Spleen (tissue), 11 donors: Measurements from ENCODE around the gene RAB7A. TPM values are rescaled to one million over a fixed set of nuclear protein-coding genes. Genes with fewer than 3 reads are reported as not detected.

ENCODE experiments used
- DNase-seq: peaks from one replicate; pipeline ENCODE4 v3.0.0-alpha.2; 2020
- H3K27ac ChIP-seq, 8 donors: fragments of 200-600 bp; sonication (generic) in 7 of 8; 1 replicate in 4 of 8; 2 replicates in 4 of 8; pipeline versions ENCODE4 v1.5.0 to v1.8.0; 2016 to 2021; ENCODE audit warnings: inconsistent platforms in 4 of 8, mild to moderate bottlenecking in 4 of 8, moderate library complexity in 1 of 8
- H3K27me3 ChIP-seq, 7 donors: fragments of 200-600 bp; sonication (generic) in 6 of 7; replicated peaks in 1 of 7; 1 replicate in 4 of 7; 2 replicates in 3 of 7; pipeline versions ENCODE4 v1.5.0 to v1.8.0; 2016 to 2021; ENCODE audit warnings: inconsistent platforms in 3 of 7, mild to moderate bottlenecking in 1 of 7
- H3K36me3 ChIP-seq, 6 donors: fragments of 200-600 bp; sonication (generic) in 5 of 6; 1 replicate in 4 of 6; 2 replicates in 2 of 6; pipeline versions ENCODE4 v1.5.0 to v1.8.0; 2016 to 2021; ENCODE audit warnings: inconsistent platforms in 2 of 6
- H3K4me1 ChIP-seq, 6 donors: fragments of 200-600 bp; sonication (generic) in 5 of 6; 1 replicate in 3 of 6; 2 replicates in 3 of 6; pipeline versions ENCODE4 v1.5.0 to v1.8.0; 2016 to 2021; ENCODE audit warnings: inconsistent platforms in 3 of 6
- H3K4me3 ChIP-seq, 8 donors: fragments of 200-600 bp; sonication (generic) in 7 of 8; 1 replicate in 4 of 8; 2 replicates in 4 of 8; pipeline versions ENCODE4 v1.5.0 to v1.8.0; 2016 to 2021; ENCODE audit warnings: inconsistent platforms in 4 of 8, mild to moderate bottlenecking in 4 of 8, moderate library complexity in 2 of 8
- H3K9me3 ChIP-seq, 8 donors: fragments of 200-600 bp; sonication (generic) in 7 of 8; 1 replicate in 4 of 8; 2 replicates in 4 of 8; pipeline versions ENCODE4 v1.5.0 to v1.8.0; 2016 to 2021; ENCODE audit warnings: inconsistent platforms in 4 of 8
- POLR2A ChIP-seq, 3 donors: fragments of 450-650 bp; IDR thresholded peaks; one replicate each; pipeline ENCODE4 v1.5.1; 2017; ENCODE audit warnings: antibody characterized with exemption in 3 of 3, mild to moderate bottlenecking in 1 of 3
- POLR2AphosphoS5 ChIP-seq, 3 donors: sonication (generic); formaldehyde crosslinking; IDR thresholded peaks; one replicate each; pipeline ENCODE4 v1.5.1; 2017; ENCODE audit warnings: antibody characterized with exemption in 3 of 3
- WGBS, 5 donors: extraction: QIAGEN DNeasy Blood & Tissue Kit in 3 of 5; methylation state at CpG; one replicate each; pipeline versions ENCODE4 v1.1.5 to v1.1.7; 2013 to 2018; 5-methylcytosine and 5-hydroxymethylcytosine counted together
- intact Hi-C: fragments of 100-400 bp; cut with DNase I; formaldehyde crosslinking; loops from one replicate; pipeline ENCODE4 v1.15.0; 2023; ENCODE audit warnings: low total_unique reads
- polyA plus RNA-seq, 3 donors: library from polyadenylated mRNA; stranded (reverse); fragments of 200-250 nt; gene quantifications; one replicate each; pipeline ENCODE4 v1.2.1, GENCODE V29; 2013
- total RNA-seq, 7 donors: library from RNA; depleted of rRNA in 3 of 7; stranded (reverse); fragments of >200 nt in 3 of 7; fragmentation: NEBNext Ultra II Directional in 4 of 7; extraction: Animal tissue kit (Norgen Biotek cat#: 25700) in 4 of 7; gene quantifications; one replicate each; pipeline versions ENCODE4 v1.1.0 to v1.2.1, GENCODE V29; 2016 to 2021
- TF ChIP-seq, protein P1 (sequence below), 11 experiments: fragments of 200-600 bp in 7 of 11; fragments of 450-650 bp in 4 of 11; sonication (generic) in 4 of 11; IDR thresholded peaks in 8 of 11; conservative IDR thresholded peaks in 3 of 11; 1 replicate in 7 of 11; 2 replicates in 4 of 11; pipeline versions ENCODE4 v1.4.0 to v1.8.0; 2016 to 2021; ENCODE audit warnings: antibody characterized with exemption in 11 of 11, inconsistent platforms in 4 of 11, mild to moderate bottlenecking in 1 of 11
- donor health status: healthy with polysubstance abuse.
- donor health status: DM: no; HTN: no; CAD: no; lungs with moderate emphysema.
- donor health status: DM: no; HTN: no; CAD: no.
- donor health status: Bipolar disorder and iron deficiency.
- donor health status: healthy.
- donor health status: DM: no; HTN: no; CAD: no.
- donor health status: DM: yes; HTN: yes; CAD: no.

The RAB7A gene
- total and polyA plus RNA-seq, 10 donors, result 82.3 to 227 (median 150) TPM

DNA sequence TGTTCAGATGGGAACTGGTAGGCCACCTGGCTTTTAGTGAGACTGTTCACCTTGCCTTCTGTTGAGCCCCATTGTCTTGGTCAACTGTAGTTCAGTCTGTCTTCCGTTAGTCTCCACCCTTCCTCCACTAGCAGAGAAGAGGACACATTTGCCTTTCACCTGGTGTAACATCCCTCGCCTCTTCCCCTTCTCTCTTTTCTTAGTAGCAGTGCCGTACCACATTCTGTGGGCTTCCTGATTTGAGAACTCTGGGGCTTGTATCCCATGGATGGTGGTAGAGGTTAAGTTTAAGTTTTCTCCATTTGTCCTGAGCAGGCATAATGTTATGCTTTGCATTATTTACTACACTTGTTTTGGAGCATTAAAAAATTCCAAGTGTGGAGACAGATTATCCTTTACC lies 49.3 kb downstream of the RAB7A start:
- Histone ChIP-seq H3K4me1 (peaks cover 0 to 97% (median 55%) of the 10 kb centered on the region in 6 donors), H3K27me3 (no peaks in the 10 kb centered on the region), H3K9me3 (no peaks in the 10 kb centered on the region), H3K27ac (peak overlapping the region in 3 of 8 donors; percentile 44 to 64 (median 50)), H3K4me3 (no peak overlapping the region), H3K36me3 (peaks cover 0 to 11% (median 0%) of the 10 kb centered on the region in 6 donors)
- intact Hi-C loops, result no loop called here
- 34 to 70% (median 57%) methylated on average over 3 of the region's 3 CpGs for WGBS, 5 donors
- DNase-seq, result no peak
- TF ChIP-seq, protein P1, sequence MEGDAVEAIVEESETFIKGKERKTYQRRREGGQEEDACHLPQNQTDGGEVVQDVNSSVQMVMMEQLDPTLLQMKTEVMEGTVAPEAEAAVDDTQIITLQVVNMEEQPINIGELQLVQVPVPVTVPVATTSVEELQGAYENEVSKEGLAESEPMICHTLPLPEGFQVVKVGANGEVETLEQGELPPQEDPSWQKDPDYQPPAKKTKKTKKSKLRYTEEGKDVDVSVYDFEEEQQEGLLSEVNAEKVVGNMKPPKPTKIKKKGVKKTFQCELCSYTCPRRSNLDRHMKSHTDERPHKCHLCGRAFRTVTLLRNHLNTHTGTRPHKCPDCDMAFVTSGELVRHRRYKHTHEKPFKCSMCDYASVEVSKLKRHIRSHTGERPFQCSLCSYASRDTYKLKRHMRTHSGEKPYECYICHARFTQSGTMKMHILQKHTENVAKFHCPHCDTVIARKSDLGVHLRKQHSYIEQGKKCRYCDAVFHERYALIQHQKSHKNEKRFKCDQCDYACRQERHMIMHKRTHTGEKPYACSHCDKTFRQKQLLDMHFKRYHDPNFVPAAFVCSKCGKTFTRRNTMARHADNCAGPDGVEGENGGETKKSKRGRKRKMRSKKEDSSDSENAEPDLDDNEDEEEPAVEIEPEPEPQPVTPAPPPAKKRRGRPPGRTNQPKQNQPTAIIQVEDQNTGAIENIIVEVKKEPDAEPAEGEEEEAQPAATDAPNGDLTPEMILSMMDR (IDR thresholded peaks at IDR 0.05 in 8 of 11, conservative IDR thresholded peaks at IDR 0.05 in 3 of 11), result no peak
- TF ChIP-seq POLR2A (IDR thresholded peaks at IDR 0.05) (no peak), POLR2AphosphoS5 (IDR thresholded peaks at IDR 0.05) (no peak)

DNA sequence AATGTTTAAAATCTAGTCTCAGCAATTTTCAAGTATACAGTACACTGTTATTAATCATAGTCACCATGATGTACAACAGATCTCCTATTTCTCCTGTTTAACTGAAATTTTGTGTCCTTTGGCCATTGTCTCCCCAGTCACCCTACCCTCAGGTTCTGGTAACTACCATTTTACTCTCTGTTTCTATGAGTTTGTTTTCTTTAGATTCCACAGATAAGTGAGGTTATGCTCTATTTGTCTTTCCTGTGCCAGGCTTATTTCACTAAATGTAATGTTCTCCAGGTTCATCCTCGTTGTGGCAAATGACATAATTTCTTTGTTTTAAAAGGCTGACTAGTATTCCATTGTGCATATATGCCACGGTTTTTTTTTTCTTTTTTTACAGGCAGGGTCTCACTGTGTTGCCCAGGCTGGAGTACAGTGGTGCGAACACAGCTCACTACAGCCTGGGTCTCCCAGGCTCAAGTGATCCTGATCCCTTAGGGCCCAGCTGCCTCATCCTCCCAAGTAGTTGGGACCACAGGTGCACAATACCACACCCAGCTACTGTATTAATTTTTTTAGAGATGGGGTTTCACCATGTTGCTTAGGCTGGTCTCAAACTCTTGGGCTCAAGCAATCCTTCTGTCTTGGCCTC lies 50.0 kb downstream of the RAB7A start:
- WGBS, 5 donors, result 84 to 91% (median 86%) methylated on average over 3 of the region's 3 CpGs
- peaks cover 0 to 11% (median 0%) of the 10 kb centered on the region in 6 donors for H3K36me3 ChIP-seq
- peaks cover 0 to 97% (median 52%) of the 10 kb centered on the region in 6 donors for H3K4me1 ChIP-seq
- H3K4me3 ChIP-seq, result no peak overlapping the region
- no peaks in the 10 kb centered on the region for H3K27me3 ChIP-seq
- intact Hi-C loops, result no loop called here
- no peak for DNase-seq
- H3K27ac ChIP-seq, result no peak overlapping the region
- no peaks in the 10 kb centered on the region for H3K9me3 ChIP-seq
- TF ChIP-seq, protein P1 (IDR thresholded peaks at IDR 0.05 in 8 of 11, conservative IDR thresholded peaks at IDR 0.05 in 3 of 11), result no peak
- TF ChIP-seq POLR2AphosphoS5 (IDR thresholded peaks at IDR 0.05), result no peak
- no peak for TF ChIP-seq POLR2A (IDR thresholded peaks at IDR 0.05)

DNA sequence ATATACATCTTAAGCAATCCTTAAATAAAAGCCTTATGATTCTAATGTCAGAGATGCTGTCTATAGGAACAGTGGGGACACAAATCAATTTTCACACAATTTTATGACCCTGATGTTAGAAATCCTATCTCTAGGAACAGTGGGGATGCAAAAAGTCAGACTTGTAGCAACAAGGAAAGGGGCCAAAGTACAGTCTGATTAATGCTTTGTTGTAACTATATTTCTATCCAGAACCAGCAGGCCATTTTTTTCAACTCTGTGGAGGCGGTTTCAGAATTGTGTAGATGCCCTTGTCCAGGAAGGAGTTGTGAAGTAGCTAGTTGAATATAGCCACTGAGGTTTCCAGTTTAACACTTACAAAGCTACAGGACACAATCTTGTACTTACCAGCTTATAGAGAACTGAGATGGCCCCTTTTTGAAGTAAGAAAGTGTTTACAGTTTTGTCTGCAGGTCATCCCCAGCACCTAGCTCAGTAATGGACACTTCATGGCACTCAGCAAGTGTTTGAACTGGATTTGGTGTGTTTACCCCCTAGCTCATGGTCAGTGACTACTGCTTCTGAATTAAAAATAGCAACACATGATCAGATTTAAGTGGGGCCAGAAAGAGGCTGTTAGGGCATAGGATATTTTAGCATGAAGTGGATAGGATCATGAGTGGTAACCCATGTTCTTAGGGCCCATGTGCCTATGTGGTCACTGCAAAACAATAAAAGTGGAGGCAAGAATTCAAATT lies 54.3 kb downstream of the RAB7A start:
- H3K4me1 ChIP-seq, result peaks cover 0 to 100% (median 67%) of the 10 kb centered on the region in 6 donors
- H3K9me3 ChIP-seq, result no peaks in the 10 kb centered on the region
- H3K27ac ChIP-seq, result peak overlapping the region in 2 of 8 donors; percentile 0 to 25
- H3K27me3 ChIP-seq, result no peaks in the 10 kb centered on the region
- TF ChIP-seq, protein P1 (IDR thresholded peaks at IDR 0.05 in 8 of 11, conservative IDR thresholded peaks at IDR 0.05 in 3 of 11), result no peak
- TF ChIP-seq POLR2AphosphoS5 (IDR thresholded peaks at IDR 0.05), result no peak
- TF ChIP-seq POLR2A (IDR thresholded peaks at IDR 0.05), result no peak
- no peak for DNase-seq
- intact Hi-C loops, result no loop called here
- H3K4me3 ChIP-seq, result no peak overlapping the region
- 51 to 100% (median 86%) methylated on average over 1 of the region's 1 CpG for WGBS, 5 donors
- H3K36me3 ChIP-seq, result peaks cover 0 to 6% (median 0%) of the 10 kb centered on the region in 6 donors

DNA sequence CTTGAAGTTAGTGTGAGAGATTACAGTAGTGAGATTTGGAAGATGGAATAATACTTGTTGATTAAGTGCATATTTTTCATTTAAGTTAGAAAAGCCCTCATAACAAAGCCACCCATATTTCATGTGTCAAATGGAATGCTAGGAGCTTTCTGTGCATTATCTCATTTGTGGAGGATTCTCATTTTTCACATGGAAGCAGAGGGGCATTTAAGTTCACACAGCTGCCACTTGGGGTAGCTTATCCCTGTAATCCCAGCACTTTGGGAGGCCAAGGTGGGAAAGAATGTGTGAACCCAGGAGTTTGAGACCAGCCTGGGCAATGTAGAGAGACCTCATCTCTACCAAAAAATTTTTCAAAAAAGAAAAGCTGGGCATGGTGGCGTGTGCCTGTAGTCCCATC lies 55.2 kb downstream of the RAB7A start:
- 91 to 98% (median 92%) methylated on average over 1 of the region's 1 CpG for WGBS, 5 donors
- peaks cover 0 to 5% (median 0%) of the 10 kb centered on the region in 6 donors for H3K36me3 ChIP-seq
- TF ChIP-seq POLR2A (IDR thresholded peaks at IDR 0.05) (no peak), POLR2AphosphoS5 (IDR thresholded peaks at IDR 0.05) (no peak)
- TF ChIP-seq, protein P1 (IDR thresholded peaks at IDR 0.05 in 8 of 11, conservative IDR thresholded peaks at IDR 0.05 in 3 of 11), result no peak
- intact Hi-C loops, result no loop called here
- DNase-seq, result no peak
- peak overlapping the region in 2 of 8 donors; percentile 0 to 25 for H3K27ac ChIP-seq
- no peak overlapping the region for H3K4me3 ChIP-seq
- H3K9me3 ChIP-seq, result no peaks in the 10 kb centered on the region
- peaks cover 9 to 100% (median 68%) of the 10 kb centered on the region in 6 donors for H3K4me1 ChIP-seq
- no peaks in the 10 kb centered on the region for H3K27me3 ChIP-seq
